Endothelial cell (in vitro differentiated cells): ENCODE results near the gene CD247. TPM values are rescaled to one million over a fixed set of nuclear protein-coding genes. Genes with fewer than 3 reads are reported as not detected.

Experiments
- DNase-seq: peaks from one replicate; pipeline ENCODE4 v3.0.0; 2021; ENCODE audit warnings: low spot score
- H3K27ac Mint-ChIP-seq: one replicate; pipeline ENCODE4 v1.8.0; 2021; ENCODE audit warnings: mixed read lengths, inconsistent platforms; ENCODE audit not compliant: unreplicated experiment
- H3K27me3 Mint-ChIP-seq: one replicate; pipeline ENCODE4 v1.8.0; 2021; ENCODE audit warnings: mild to moderate bottlenecking, moderate library complexity, mixed read lengths, inconsistent platforms; ENCODE audit not compliant: unreplicated experiment
- H3K36me3 Mint-ChIP-seq: one replicate; pipeline ENCODE4 v1.8.0; 2021; ENCODE audit warnings: mild to moderate bottlenecking, low read depth, mixed read lengths, inconsistent platforms; ENCODE audit not compliant: unreplicated experiment
- H3K4me1 Mint-ChIP-seq: one replicate; pipeline ENCODE4 v1.8.0; 2021; ENCODE audit warnings: mild to moderate bottlenecking, mixed read lengths, inconsistent platforms; ENCODE audit not compliant: unreplicated experiment
- H3K4me3 Mint-ChIP-seq: one replicate; pipeline ENCODE4 v1.8.0; 2021; ENCODE audit warnings: mild to moderate bottlenecking, mixed read lengths, inconsistent platforms; ENCODE audit not compliant: unreplicated experiment
- H3K9me3 Mint-ChIP-seq: one replicate; pipeline ENCODE4 v1.8.0; 2021; ENCODE audit warnings: mixed read lengths, inconsistent platforms; ENCODE audit not compliant: unreplicated experiment
- total RNA-seq: library from RNA; stranded (reverse); fragmentation: NEBNext Ultra II Directional; extraction: Animal tissue kit (Norgen Biotek cat#: 25700); gene quantifications from one replicate; pipeline ENCODE4 v1.2.1, GENCODE V29; 2021; ENCODE audit not compliant: unreplicated experiment
- TF ChIP-seq, protein P1 (sequence below): fragments of 200-600 bp; sonication (generic); IDR thresholded peaks from one replicate; pipeline ENCODE4 v1.5.0; 2021; ENCODE audit warnings: antibody characterized with exemption; ENCODE audit not compliant: unreplicated experiment

The CD247 gene
- total RNA-seq, 1 donor from 2014 or later, result not detected

DNA sequence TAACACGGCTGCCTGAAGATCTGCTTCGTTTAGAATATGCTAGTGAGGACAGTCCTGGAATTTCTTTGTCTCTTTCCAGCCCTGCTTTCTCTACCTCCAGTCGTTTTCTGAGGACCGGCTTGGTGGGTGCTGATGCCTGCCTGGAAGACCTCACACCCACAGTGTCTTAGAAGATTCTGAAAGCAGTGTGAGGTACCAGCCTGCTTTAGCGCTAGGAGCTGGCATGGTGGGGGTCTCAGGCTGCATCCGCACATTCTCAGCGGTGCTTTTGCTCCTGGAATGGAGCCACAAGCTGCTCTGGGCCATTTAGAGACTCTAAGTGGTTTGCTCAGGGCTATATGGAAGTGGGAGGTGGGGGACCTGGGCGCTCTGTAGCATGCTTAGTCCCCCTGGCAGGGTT is 61.4 kb downstream of the CD247 start:
- no peak for DNase-seq
- TF ChIP-seq, protein P1, sequence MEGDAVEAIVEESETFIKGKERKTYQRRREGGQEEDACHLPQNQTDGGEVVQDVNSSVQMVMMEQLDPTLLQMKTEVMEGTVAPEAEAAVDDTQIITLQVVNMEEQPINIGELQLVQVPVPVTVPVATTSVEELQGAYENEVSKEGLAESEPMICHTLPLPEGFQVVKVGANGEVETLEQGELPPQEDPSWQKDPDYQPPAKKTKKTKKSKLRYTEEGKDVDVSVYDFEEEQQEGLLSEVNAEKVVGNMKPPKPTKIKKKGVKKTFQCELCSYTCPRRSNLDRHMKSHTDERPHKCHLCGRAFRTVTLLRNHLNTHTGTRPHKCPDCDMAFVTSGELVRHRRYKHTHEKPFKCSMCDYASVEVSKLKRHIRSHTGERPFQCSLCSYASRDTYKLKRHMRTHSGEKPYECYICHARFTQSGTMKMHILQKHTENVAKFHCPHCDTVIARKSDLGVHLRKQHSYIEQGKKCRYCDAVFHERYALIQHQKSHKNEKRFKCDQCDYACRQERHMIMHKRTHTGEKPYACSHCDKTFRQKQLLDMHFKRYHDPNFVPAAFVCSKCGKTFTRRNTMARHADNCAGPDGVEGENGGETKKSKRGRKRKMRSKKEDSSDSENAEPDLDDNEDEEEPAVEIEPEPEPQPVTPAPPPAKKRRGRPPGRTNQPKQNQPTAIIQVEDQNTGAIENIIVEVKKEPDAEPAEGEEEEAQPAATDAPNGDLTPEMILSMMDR, result no peak
- peaks cover 1% of the 10 kb centered on the region for H3K27me3 Mint-ChIP-seq
- peaks cover 4% of the 10 kb centered on the region for H3K4me1 Mint-ChIP-seq
- H3K36me3 Mint-ChIP-seq, result no peaks in the 10 kb centered on the region
- no peak overlapping the region for H3K4me3 Mint-ChIP-seq
- H3K27ac Mint-ChIP-seq, result no peak overlapping the region
- H3K9me3 Mint-ChIP-seq, result no peaks in the 10 kb centered on the region

DNA sequence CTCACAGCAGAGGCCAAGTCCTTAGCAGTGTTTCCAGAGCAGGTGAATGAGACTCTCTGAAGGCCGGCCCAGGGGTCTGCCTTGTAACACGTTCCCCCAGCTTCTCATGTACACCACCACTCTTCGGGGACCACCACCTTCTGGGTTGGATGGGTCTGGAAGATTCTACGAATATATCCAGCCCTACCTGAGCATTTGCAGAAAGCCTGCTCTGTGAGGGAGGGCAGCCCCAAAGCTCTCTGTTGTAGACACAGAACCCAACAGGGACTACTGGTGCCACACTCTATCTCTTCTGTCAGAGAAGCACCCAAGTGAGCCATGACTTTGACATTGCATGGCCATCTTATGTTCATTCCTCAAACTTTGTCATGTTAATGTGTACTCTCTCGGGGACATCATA is 61.8 kb downstream of the CD247 start:
- Mint-ChIP-seq H3K36me3 (no peaks in the 10 kb centered on the region), H3K4me3 (no peak overlapping the region), H3K27ac (no peak overlapping the region), H3K4me1 (peaks cover 4% of the 10 kb centered on the region), H3K9me3 (no peaks in the 10 kb centered on the region), H3K27me3 (peaks cover 1% of the 10 kb centered on the region)
- TF ChIP-seq, protein P1, result no peak
- no peak for DNase-seq

- H3K4me1 Mint-ChIP-seq, result peaks cover 4% of the 10 kb centered on the region
- H3K27me3 Mint-ChIP-seq, result peaks cover 2% of the 10 kb centered on the region
- no peaks in the 10 kb centered on the region for H3K36me3 Mint-ChIP-seq
- H3K4me3 Mint-ChIP-seq, result peak overlapping the region; percentile 84
- DNase-seq, result peak; percentile 35
- H3K27ac Mint-ChIP-seq, result no peak overlapping the region
- TF ChIP-seq, protein P1, result no peak
- no peaks in the 10 kb centered on the region for H3K9me3 Mint-ChIP-seq
These were observed 62.4 kb downstream of the CD247 start for GRCh38 chr1:167455786-167456446.

- peaks cover 4% of the 10 kb centered on the region for H3K4me1 Mint-ChIP-seq
- peaks cover 4% of the 10 kb centered on the region for H3K27me3 Mint-ChIP-seq
- peak; percentile 64 for DNase-seq
- no peaks in the 10 kb centered on the region for H3K9me3 Mint-ChIP-seq
- no peak overlapping the region for H3K4me3 Mint-ChIP-seq
- H3K36me3 Mint-ChIP-seq, result no peaks in the 10 kb centered on the region
- TF ChIP-seq, protein P1, result no peak
- no peak overlapping the region for H3K27ac Mint-ChIP-seq
These were observed 63.2 kb downstream of the CD247 start for GRCh38 chr1:167454894-167455785.

DNA sequence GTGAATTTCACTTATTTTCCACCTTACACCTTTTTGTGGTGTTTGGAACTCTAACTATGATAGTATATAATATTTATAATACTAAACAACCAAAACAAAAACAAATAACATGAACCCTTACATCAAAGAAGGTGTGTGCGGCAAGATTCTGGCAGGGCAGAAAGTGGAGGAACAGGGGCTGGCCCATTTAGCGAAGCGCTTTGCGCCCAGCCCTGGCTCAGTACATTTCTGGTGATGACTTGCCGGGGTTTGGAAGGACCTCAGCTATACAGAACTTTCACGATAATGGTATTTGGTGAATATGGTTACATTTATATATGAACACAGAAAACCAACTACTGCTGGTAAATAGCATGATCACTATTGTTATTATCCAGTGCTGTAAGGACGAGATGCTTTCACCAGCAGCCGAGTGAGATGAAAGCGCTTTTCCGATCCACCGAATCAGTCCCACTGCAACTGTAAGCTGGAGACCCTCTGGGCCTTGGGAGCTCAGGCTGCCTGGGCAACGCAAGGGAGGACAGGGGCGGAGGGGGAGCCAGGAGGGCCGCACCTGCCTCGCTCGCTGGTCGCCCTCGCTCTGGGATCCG is 63.9 kb downstream of the CD247 start:
- Mint-ChIP-seq H3K27ac (no peak overlapping the region), H3K9me3 (no peaks in the 10 kb centered on the region), H3K4me3 (peak overlapping the region; percentile 81), H3K27me3 (peaks cover 4% of the 10 kb centered on the region), H3K4me1 (peaks cover 4% of the 10 kb centered on the region), H3K36me3 (no peaks in the 10 kb centered on the region)
- no peak for DNase-seq
- TF ChIP-seq, protein P1, result no peak
